Stomach smooth muscle (tissue), 2 donors: ENCODE measurements around the gene PLCH2.
"Not testable (repeated sequence)": the region's sequence is repeated elsewhere in the genome, so short reads cannot be mapped to it uniquely, and the experiment has no call there.

ENCODE experiments used
- H3K27ac ChIP-seq: one replicate; pipeline ENCODE4 v1.7.0; 2013; ENCODE audit warnings: mild to moderate bottlenecking, low read length, inconsistent platforms
- H3K27me3 ChIP-seq, 2 donors: one replicate each; pipeline ENCODE4 v1.7.0; 2013; ENCODE audit warnings: low read length in 2 of 2; ENCODE audit not compliant: insufficient read depth in 2 of 2, control insufficient read depth in 1 of 2
- H3K36me3 ChIP-seq, 2 donors: one replicate each; pipeline ENCODE4 v1.7.0; 2013; ENCODE audit warnings: low read length in 2 of 2; ENCODE audit not compliant: control insufficient read depth in 2 of 2, insufficient read depth in 2 of 2
- H3K4me1 ChIP-seq: one replicate; pipeline ENCODE4 v1.7.0; 2013; ENCODE audit warnings: low read length; ENCODE audit not compliant: control insufficient read depth, insufficient read depth
- H3K4me3 ChIP-seq, 2 donors: one replicate each; pipeline ENCODE4 v1.7.0; 2013; ENCODE audit warnings: low read length in 2 of 2
- H3K9ac ChIP-seq, 2 donors: one replicate each; pipeline ENCODE4 v1.7.0; 2013; ENCODE audit warnings: low read length in 2 of 2, mild to moderate bottlenecking in 1 of 2
- H3K9me3 ChIP-seq, 2 donors: one replicate each; pipeline ENCODE4 v1.7.0; 2013; ENCODE audit warnings: low read length in 2 of 2; ENCODE audit not compliant: control insufficient read depth in 2 of 2
- donor health status: healthy.
- donor health status: Pancreatic carcinoma.

PLCH2 gene

GRCh38 chr1:2451741-2452140 is 24.3 kb upstream of the PLCH2 start:
- H3K27me3 ChIP-seq = peaks cover 16 to 34% of the 10 kb centered on the region in 2 donors
- no peak overlapping the region for H3K27ac ChIP-seq

DNA sequence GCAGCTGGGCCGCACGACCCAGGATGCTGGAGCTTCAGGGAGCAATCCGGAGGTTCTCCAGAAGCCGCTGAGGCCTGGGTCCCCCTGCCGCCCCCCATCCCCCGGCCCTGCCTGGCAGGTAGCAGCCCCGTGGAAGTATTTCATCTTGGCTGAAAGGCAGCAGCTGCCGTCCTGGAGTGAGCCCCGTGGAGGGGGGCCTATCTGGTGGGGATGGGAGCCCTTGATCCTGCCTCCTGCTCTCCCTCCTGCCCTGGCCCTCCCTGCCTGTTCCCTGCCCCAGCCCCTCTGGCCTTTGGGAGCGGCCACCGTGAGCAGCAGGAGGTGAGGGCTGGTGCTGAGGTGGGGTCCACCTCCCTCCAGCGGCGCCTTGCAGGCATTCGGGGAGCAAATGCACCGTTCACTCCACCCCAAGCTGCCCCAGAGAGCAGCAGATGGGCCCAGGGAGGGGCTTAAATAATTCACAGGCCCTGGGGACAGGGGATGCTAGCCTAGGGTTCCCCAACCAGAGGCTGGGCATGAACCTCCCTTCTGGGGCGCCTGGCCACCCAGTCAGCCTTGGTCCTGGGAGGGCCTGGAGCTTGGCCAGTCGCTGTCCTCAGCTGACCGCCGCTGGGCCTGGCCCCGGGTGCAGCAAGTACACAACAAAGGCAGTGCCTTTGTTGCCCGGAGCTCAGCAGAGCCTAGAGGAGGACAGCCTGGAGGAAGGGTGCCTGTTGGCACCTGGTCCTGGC is 23.7 kb upstream of the PLCH2 start:
- Histone ChIP-seq H3K4me1 (no peaks in the 10 kb centered on the region), H3K9ac (no peak overlapping the region), H3K36me3 (no peaks in the 10 kb centered on the region), H3K27ac (no peak overlapping the region), H3K9me3 (no peaks in the 10 kb centered on the region), H3K4me3 (no peak overlapping the region), H3K27me3 (peaks cover 14 to 30% of the 10 kb centered on the region in 2 donors)

More at GRCh38 chr1:2451741-2452140, 24.3 kb upstream of the PLCH2 start:
- H3K9me3 ChIP-seq = no peaks in the 10 kb centered on the region
- H3K9ac ChIP-seq = no peak overlapping the region
- no peaks in the 10 kb centered on the region for H3K36me3 ChIP-seq
- no peaks in the 10 kb centered on the region for H3K4me1 ChIP-seq
- H3K4me3 ChIP-seq = no peak overlapping the region

DNA sequence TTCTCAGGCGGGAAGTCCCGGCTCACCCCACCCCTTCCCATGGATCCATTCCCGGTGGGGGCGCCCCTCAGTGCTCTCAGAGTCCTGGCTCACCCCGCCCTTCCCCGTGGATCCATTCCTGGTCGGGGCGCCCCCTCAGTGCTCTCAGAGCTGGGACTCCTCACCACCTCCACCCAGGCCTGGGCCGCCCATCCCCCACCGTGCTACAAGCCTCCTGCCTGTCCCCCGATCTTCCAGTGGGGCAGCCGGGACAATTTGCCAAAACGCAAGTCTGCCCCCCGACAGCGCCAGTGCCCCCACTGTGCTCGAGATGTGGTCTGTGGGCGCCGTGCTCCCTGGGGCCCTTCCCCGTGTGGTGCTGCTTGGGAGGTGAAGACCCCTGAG is 23.2 kb upstream of the PLCH2 start:
- H3K9me3 ChIP-seq = no peaks in the 10 kb centered on the region
- H3K4me3 ChIP-seq = no peak overlapping the region
- no peak overlapping the region for H3K9ac ChIP-seq
- H3K27ac ChIP-seq = no peak overlapping the region
- no peaks in the 10 kb centered on the region for H3K4me1 ChIP-seq
- H3K27me3 ChIP-seq = peaks cover 12 to 30% of the 10 kb centered on the region in 2 donors
- H3K36me3 ChIP-seq = no peaks in the 10 kb centered on the region

GRCh38 chr1:2454227-2454626 is 21.9 kb upstream of the PLCH2 start:
- Histone ChIP-seq H3K9ac (no peak overlapping the region), H3K4me3 (no peak overlapping the region), H3K9me3 (no peaks in the 10 kb centered on the region), H3K27me3 (peaks cover 10 to 30% of the 10 kb centered on the region in 2 donors), H3K4me1 (no peaks in the 10 kb centered on the region), H3K27ac (no peak overlapping the region), H3K36me3 (no peaks in the 10 kb centered on the region)

DNA sequence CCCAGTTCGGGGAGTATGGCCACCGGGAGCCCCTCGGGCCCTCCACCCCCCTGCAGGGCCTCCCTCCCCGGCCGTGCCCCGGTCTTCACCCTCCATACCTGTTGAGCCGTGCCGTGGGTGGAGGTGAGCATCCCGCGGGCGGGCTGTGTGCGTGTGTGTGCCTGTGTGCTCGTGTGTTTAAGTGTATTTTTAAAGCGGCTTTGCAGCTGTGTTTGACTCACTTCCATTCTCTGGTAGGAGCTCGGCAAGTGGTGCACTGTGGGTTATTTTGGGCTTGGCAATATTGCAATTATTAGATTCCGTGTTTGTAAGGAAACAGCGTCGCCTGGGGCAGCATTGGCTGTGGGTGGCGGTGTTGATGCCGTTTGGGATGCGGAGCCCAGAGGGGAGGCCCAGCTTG is 20.3 kb upstream of the PLCH2 start:
- H3K27ac ChIP-seq = no peak overlapping the region
- no peaks in the 10 kb centered on the region for H3K9me3 ChIP-seq
- no peaks in the 10 kb centered on the region for H3K36me3 ChIP-seq
- no peak overlapping the region for H3K4me3 ChIP-seq
- H3K9ac ChIP-seq = no peak overlapping the region
- H3K4me1 ChIP-seq = no peaks in the 10 kb centered on the region
- H3K27me3 ChIP-seq = peaks cover 11 to 36% of the 10 kb centered on the region in 2 donors

- Histone ChIP-seq H3K4me1 (no peaks in the 10 kb centered on the region), H3K4me3 (no peak overlapping the region), H3K9ac (no peak overlapping the region), H3K9me3 (no peaks in the 10 kb centered on the region), H3K27me3 (peaks cover 11 to 30% of the 10 kb centered on the region in 2 donors), H3K27ac (no peak overlapping the region), H3K36me3 (no peaks in the 10 kb centered on the region)
These were observed 18.6 kb upstream of the PLCH2 start for GRCh38 chr1:2457444-2457843.

- Histone ChIP-seq H3K4me3 (no peak overlapping the region), H3K9me3 (no peaks in the 10 kb centered on the region), H3K36me3 (no peaks in the 10 kb centered on the region), H3K9ac (no peak overlapping the region), H3K27me3 (peaks cover 15 to 32% of the 10 kb centered on the region in 2 donors), H3K4me1 (no peaks in the 10 kb centered on the region), H3K27ac (no peak overlapping the region)
These were observed 17.4 kb upstream of the PLCH2 start for GRCh38 chr1:2458687-2459086.

- peaks cover 18 to 32% of the 10 kb centered on the region in 2 donors for H3K27me3 ChIP-seq
- not testable (repeated sequence) for H3K27ac ChIP-seq, H3K4me3 ChIP-seq, H3K9me3 ChIP-seq, H3K36me3 ChIP-seq, H3K4me1 ChIP-seq, H3K9ac ChIP-seq
These were observed 16.9 kb upstream of the PLCH2 start for GRCh38 chr1:2459102-2459753.

- H3K27me3 ChIP-seq = peaks cover 22 to 32% of the 10 kb centered on the region in 2 donors
- H3K9ac ChIP-seq = no peak overlapping the region
- no peak overlapping the region for H3K27ac ChIP-seq
- H3K9me3 ChIP-seq = no peaks in the 10 kb centered on the region
- no peaks in the 10 kb centered on the region for H3K4me1 ChIP-seq
- H3K36me3 ChIP-seq = no peaks in the 10 kb centered on the region
- H3K4me3 ChIP-seq = no peak overlapping the region
These were observed 16.3 kb upstream of the PLCH2 start for GRCh38 chr1:2459757-2460156.

- H3K27ac ChIP-seq = no peak overlapping the region
- H3K9me3 ChIP-seq = no peaks in the 10 kb centered on the region
- H3K4me1 ChIP-seq = no peaks in the 10 kb centered on the region
- no peaks in the 10 kb centered on the region for H3K36me3 ChIP-seq
- no peak overlapping the region for H3K9ac ChIP-seq
- peaks cover 26 to 30% of the 10 kb centered on the region in 2 donors for H3K27me3 ChIP-seq
- no peak overlapping the region for H3K4me3 ChIP-seq
These were observed 15.9 kb upstream of the PLCH2 start for GRCh38 chr1:2460203-2460602.
